Activated CD4-positive, alpha-beta memory T cell treated with anti-CD3 and anti-CD28 coated beads, Interleukin-2, amount 10 ng/mL, durations not matched to agents 7 days and 5 days (primary cell): Measurements from ENCODE around the gene TBL1X. TPM values are rescaled to one million over a fixed set of nuclear protein-coding genes. Genes with fewer than 3 reads are reported as not detected.
"Not testable (repeated sequence)": the region's sequence is repeated elsewhere in the genome, so short reads cannot be mapped to it uniquely, and the experiment has no call there.

Experiments
- CTCF ChIA-PET: fragments of 350-600 bp; sonication (Branson Sonifier 250); formaldehyde crosslinking; loops from one replicate; lab custom pipeline; 2021; ENCODE audit warnings: antibody characterized with exemption, inconsistent platforms; lab: Charles Lee
- POLR2A ChIA-PET: fragments of 350-600 bp; sonication (Branson Sonifier 250); formaldehyde crosslinking; loops from one replicate; lab custom pipeline; 2021; ENCODE audit warnings: antibody characterized with exemption; lab: Charles Lee
- DNase-seq: peaks from one replicate; pipeline ENCODE4 v3.0.0-alpha.2; 2020
- H3K27ac Mint-ChIP-seq: one replicate; pipeline ENCODE4 v1.8.0; 2021; ENCODE audit warnings: mild to moderate bottlenecking, mixed read lengths
- H3K27me3 Mint-ChIP-seq: one replicate; pipeline ENCODE4 v1.8.0; 2021; ENCODE audit warnings: mixed read lengths
- H3K36me3 Mint-ChIP-seq: one replicate; pipeline ENCODE4 v1.8.0; 2021; ENCODE audit warnings: low read depth, mixed read lengths
- H3K4me1 Mint-ChIP-seq: one replicate; pipeline ENCODE4 v1.8.0; 2021; ENCODE audit warnings: mixed read lengths
- H3K4me3 Mint-ChIP-seq: one replicate; pipeline ENCODE4 v1.8.0; 2021; ENCODE audit warnings: mild to moderate bottlenecking, mixed read lengths
- H3K9me3 Mint-ChIP-seq: one replicate; pipeline ENCODE4 v1.8.0; 2021; ENCODE audit warnings: mixed read lengths
- total RNA-seq, 2 experiments: library from RNA; stranded (reverse); gene quantifications; one replicate each; pipeline ENCODE4 v1.2.3, GENCODE V29; 2021

TBL1X gene
- total RNA-seq, 2 experiments from 2014 or later = 39.5 to 44.0 TPM

GRCh38 chrX:9440116-9440844 lies 24.6 kb upstream of the TBL1X start:
- H3K27me3 Mint-ChIP-seq = no peaks in the 10 kb centered on the region
- no peaks in the 10 kb centered on the region for H3K9me3 Mint-ChIP-seq
- no peak overlapping the region for H3K27ac Mint-ChIP-seq
- no peaks in the 10 kb centered on the region for H3K36me3 Mint-ChIP-seq
- H3K4me1 Mint-ChIP-seq = no peaks in the 10 kb centered on the region
- no peak overlapping the region for H3K4me3 Mint-ChIP-seq
- no peak for DNase-seq
- CTCF ChIA-PET = no interaction called here
- POLR2A ChIA-PET = no interaction called here

GRCh38 chrX:9442056-9442455 lies 22.8 kb upstream of the TBL1X start:
- Mint-ChIP-seq H3K27ac (no peak overlapping the region), H3K4me3 (no peak overlapping the region), H3K27me3 (no peaks in the 10 kb centered on the region), H3K9me3 (no peaks in the 10 kb centered on the region), H3K4me1 (no peaks in the 10 kb centered on the region), H3K36me3 (no peaks in the 10 kb centered on the region)
- DNase-seq = no peak
- POLR2A ChIA-PET = no interaction called here
- CTCF ChIA-PET = no interaction called here

GRCh38 chrX:9443327-9443726 lies 21.5 kb upstream of the TBL1X start:
- H3K4me1 Mint-ChIP-seq = no peaks in the 10 kb centered on the region
- CTCF ChIA-PET = no interaction called here

GRCh38 chrX:9447906-9448305 lies 17.0 kb upstream of the TBL1X start:
- no peak for DNase-seq
- ChIA-PET CTCF (interaction anchor here (0.7 kb wide), 1 partner anchor 240 kb away, joined by 3 read pairs; no protein-coding TSS in a partner anchor), POLR2A (no interaction called here)
- H3K27ac Mint-ChIP-seq = no peak overlapping the region
- no peaks in the 10 kb centered on the region for H3K4me1 Mint-ChIP-seq
- H3K27me3 Mint-ChIP-seq = no peaks in the 10 kb centered on the region
- no peaks in the 10 kb centered on the region for H3K9me3 Mint-ChIP-seq
- no peaks in the 10 kb centered on the region for H3K36me3 Mint-ChIP-seq
- H3K4me3 Mint-ChIP-seq = no peak overlapping the region

More at GRCh38 chrX:9443327-9443726, 21.5 kb upstream of the TBL1X start:
- Mint-ChIP-seq H3K4me3 (no peak overlapping the region), H3K27ac (no peak overlapping the region), H3K9me3 (no peaks in the 10 kb centered on the region), H3K36me3 (no peaks in the 10 kb centered on the region), H3K27me3 (no peaks in the 10 kb centered on the region)
- DNase-seq = no peak
- POLR2A ChIA-PET = no interaction called here

- H3K4me1 Mint-ChIP-seq = peaks cover 26% of the 10 kb centered on the region
- peak overlapping the region; percentile 8 for H3K4me3 Mint-ChIP-seq
- peak; percentile 25 for DNase-seq
- peak overlapping the region; percentile 92 for H3K27ac Mint-ChIP-seq
- H3K9me3 Mint-ChIP-seq = no peaks in the 10 kb centered on the region
- H3K36me3 Mint-ChIP-seq = no peaks in the 10 kb centered on the region
- H3K27me3 Mint-ChIP-seq = no peaks in the 10 kb centered on the region
- CTCF ChIA-PET = interaction anchor here (0.9 to 1.5 kb wide), 2 partner anchors 117 to 144 kb away, joined by 3 read pairs; no protein-coding TSS in a partner anchor
- POLR2A ChIA-PET = interaction anchor here (0.9 to 2.0 kb wide), 5 partner anchors 8 to 221 kb away, joined by 3 to 13 read pairs (median 4); partner anchors contain the start of gene TBL1X
These were observed 8.4 kb upstream of the TBL1X start for GRCh38 chrX:9456250-9457074.

- not testable (repeated sequence) for H3K36me3 Mint-ChIP-seq, H3K4me3 Mint-ChIP-seq, H3K27ac Mint-ChIP-seq, H3K27me3 Mint-ChIP-seq, H3K9me3 Mint-ChIP-seq, DNase-seq
- CTCF ChIA-PET = interaction anchor here (1.5 kb wide), 1 partner anchor 118 kb away, joined by 3 read pairs; no protein-coding TSS in a partner anchor
- POLR2A ChIA-PET = interaction anchor here (1.0 to 1.7 kb wide), 3 partner anchors 106 to 117 kb away, joined by 3 to 8 read pairs (median 3); no protein-coding TSS in a partner anchor
- H3K4me1 Mint-ChIP-seq = peaks cover 39% of the 10 kb centered on the region
These were observed 6.8 kb upstream of the TBL1X start for GRCh38 chrX:9458034-9458433.

GRCh38 chrX:9458516-9459078 lies 6.3 kb upstream of the TBL1X start:
- Mint-ChIP-seq H3K4me1 (peaks cover 43% of the 10 kb centered on the region), H3K27ac (no peak overlapping the region), H3K4me3 (no peak overlapping the region), H3K36me3 (no peaks in the 10 kb centered on the region), H3K9me3 (no peaks in the 10 kb centered on the region), H3K27me3 (no peaks in the 10 kb centered on the region)
- ChIA-PET CTCF (no interaction called here), POLR2A (interaction anchor here (1.0 to 1.7 kb wide), 3 partner anchors 106 to 118 kb away, joined by 3 to 8 read pairs (median 3); no protein-coding TSS in a partner anchor)
- no peak for DNase-seq

- Mint-ChIP-seq H3K27ac (no peak overlapping the region), H3K9me3 (no peaks in the 10 kb centered on the region), H3K4me3 (no peak overlapping the region), H3K4me1 (peaks cover 49% of the 10 kb centered on the region), H3K36me3 (no peaks in the 10 kb centered on the region), H3K27me3 (no peaks in the 10 kb centered on the region)
- DNase-seq = no peak
- POLR2A ChIA-PET = interaction anchor here (1.7 kb wide), 1 partner anchor 107 kb away, joined by 8 read pairs; no protein-coding TSS in a partner anchor
- CTCF ChIA-PET = no interaction called here
These were observed 5.6 kb upstream of the TBL1X start for GRCh38 chrX:9459186-9459748.

GRCh38 chrX:9461087-9461486 lies 3.8 kb upstream of the TBL1X start:
- CTCF ChIA-PET = no interaction called here
- POLR2A ChIA-PET = interaction anchor here (0.6 to 5.0 kb wide), 2 partner anchors 12 to 107 kb away, joined by 3 to 75 read pairs; no protein-coding TSS in a partner anchor
- H3K4me1 Mint-ChIP-seq = peaks cover 46% of the 10 kb centered on the region

GRCh38 chrX:9462456-9462855 lies 2.4 kb upstream of the TBL1X start:
- DNase-seq = no peak
- POLR2A ChIA-PET = interaction anchor here (1.2 to 5.0 kb wide), 7 partner anchors 83 to 215 kb away, joined by 3 to 75 read pairs (median 10); no protein-coding TSS in a partner anchor
- H3K36me3 Mint-ChIP-seq = peaks cover 2% of the 10 kb centered on the region
- H3K4me3 Mint-ChIP-seq = peak overlapping the region; percentile 72
- H3K4me1 Mint-ChIP-seq = peaks cover 43% of the 10 kb centered on the region
- H3K9me3 Mint-ChIP-seq = no peaks in the 10 kb centered on the region
- CTCF ChIA-PET = interaction anchor here (1.2 to 2.0 kb wide), 4 partner anchors 109 to 646 kb away, joined by 3 to 13 read pairs (median 4); no protein-coding TSS in a partner anchor
- H3K27me3 Mint-ChIP-seq = no peaks in the 10 kb centered on the region
- H3K27ac Mint-ChIP-seq = peak overlapping the region; percentile 81

More at GRCh38 chrX:9461087-9461486, 3.8 kb upstream of the TBL1X start:
- no peaks in the 10 kb centered on the region for H3K27me3 Mint-ChIP-seq
- no peak for DNase-seq
- no peak overlapping the region for H3K4me3 Mint-ChIP-seq
- no peaks in the 10 kb centered on the region for H3K9me3 Mint-ChIP-seq
- H3K36me3 Mint-ChIP-seq = no peaks in the 10 kb centered on the region
- no peak overlapping the region for H3K27ac Mint-ChIP-seq

GRCh38 chrX:9465380-9466123 lies 694 bp downstream of the TBL1X start:
- ChIA-PET POLR2A (interaction anchor here (5.0 kb wide), 1 partner anchor 112 kb away, joined by 75 read pairs; no protein-coding TSS in a partner anchor), CTCF (no interaction called here)
- peak overlapping the region; percentile 74 for H3K4me3 Mint-ChIP-seq
- no peaks in the 10 kb centered on the region for H3K27me3 Mint-ChIP-seq
- no peak overlapping the region for H3K27ac Mint-ChIP-seq
- peak; percentile 37 for DNase-seq
- peaks cover 15% of the 10 kb centered on the region for H3K36me3 Mint-ChIP-seq
- no peaks in the 10 kb centered on the region for H3K9me3 Mint-ChIP-seq
- peaks cover 49% of the 10 kb centered on the region for H3K4me1 Mint-ChIP-seq

- CTCF ChIA-PET = no interaction called here
These were observed 1.3 kb downstream of the TBL1X start for GRCh38 chrX:9466124-9466495.

More at GRCh38 chrX:9466124-9466495, 1.3 kb downstream of the TBL1X start:
- peaks cover 49% of the 10 kb centered on the region for H3K4me1 Mint-ChIP-seq
- H3K4me3 Mint-ChIP-seq = peak overlapping the region; percentile 74
- no peak overlapping the region for H3K27ac Mint-ChIP-seq
- POLR2A ChIA-PET = no interaction called here
- H3K27me3 Mint-ChIP-seq = no peaks in the 10 kb centered on the region
- peaks cover 20% of the 10 kb centered on the region for H3K36me3 Mint-ChIP-seq
- H3K9me3 Mint-ChIP-seq = no peaks in the 10 kb centered on the region
- peak; percentile 17 for DNase-seq
